ENCODE results near the gene OSMR. TPM values are rescaled to one million over a fixed set of nuclear protein-coding genes. Genes with fewer than 3 reads are reported as not detected.

OSMR gene
- total RNA-seq, 1 experiment from 2014 or later: 1.6 TPM

DNA sequence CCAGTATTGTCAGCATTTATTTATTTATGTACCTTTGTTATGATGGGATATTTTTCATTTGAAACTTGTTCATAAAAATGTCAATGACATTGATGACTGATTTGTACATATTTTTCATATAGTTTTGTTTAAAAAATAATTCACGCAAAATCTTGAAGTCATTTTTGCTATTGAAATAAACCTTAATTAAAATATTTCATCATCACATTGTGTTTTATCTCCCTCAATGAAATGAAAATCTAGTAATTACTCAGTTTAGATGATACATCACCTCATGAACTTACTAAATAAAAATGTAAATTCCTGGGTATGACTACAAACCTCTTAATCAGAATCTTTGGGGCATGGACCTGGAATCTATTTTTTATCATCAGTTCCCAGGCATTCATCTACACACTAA is 89.6 kb downstream of the OSMR start:
- Histone ChIP-seq H3K56ac (ENCODE audit: insufficient read length, low read depth, low read length) (no peak overlapping the region), H3T11ph (ENCODE audit: low read length) (no peak overlapping the region), H3K79me2 (ENCODE audit: insufficient read depth, low read length) (no peaks in the 10 kb centered on the region), H2BK20ac (ENCODE audit: low read depth, low read length, poor library complexity, severe bottlenecking) (no peak overlapping the region), H3K27ac (ENCODE audit: insufficient read length, low read depth, low read length) (no peak overlapping the region), H4K5ac (ENCODE audit: insufficient read length, low read depth, low read length) (no peak overlapping the region), H3K4ac (ENCODE audit: low read depth, low read length) (no peak overlapping the region), H2BK12ac (ENCODE audit: insufficient read length, low read depth, low read length) (no peak overlapping the region), H3K4me1 (ENCODE audit: insufficient read depth, low read length) (no peaks in the 10 kb centered on the region), H3K27me3 (ENCODE audit: insufficient read depth, low read length) (no peaks in the 10 kb centered on the region), H3K14ac (ENCODE audit: insufficient read depth, low read length) (no peak overlapping the region), H3K23me2 (ENCODE audit: insufficient read length, low read depth, low read length, poor library complexity, severe bottlenecking) (no peaks in the 10 kb centered on the region), H2BK15ac (ENCODE audit: low read depth, low read length) (no peak overlapping the region), H3K18ac (ENCODE audit: insufficient read length, low read depth, low read length) (no peak overlapping the region), H2BK5ac (ENCODE audit: insufficient read length, low read length) (no peak overlapping the region), H3K23ac (ENCODE audit: insufficient read length, low read depth, low read length) (no peak overlapping the region), H2AFZ (ENCODE audit: low read length) (no peak overlapping the region), H2AK5ac (ENCODE audit: insufficient read length, low read length) (no peak overlapping the region), H4K8ac (replicated peaks; ENCODE audit: insufficient read length, low read depth, low read length) (no peak overlapping the region), H3K79me1 (ENCODE audit: insufficient read depth, low read depth, low read length, poor library complexity, severe bottlenecking) (no peaks in the 10 kb centered on the region), H3K9me3 (ENCODE audit: control insufficient read depth, low read depth, low read length) (no peaks in the 10 kb centered on the region), H4K20me1 (ENCODE audit: control insufficient read depth, insufficient read depth, insufficient read length) (no peaks in the 10 kb centered on the region), H3K9ac (ENCODE audit: extremely low read depth, insufficient read length, low read length) (no peak overlapping the region), H4K91ac (ENCODE audit: insufficient read length, low read depth, low read length) (no peak overlapping the region), H2BK120ac (ENCODE audit: low read depth, low read length, poor library complexity, severe bottlenecking) (no peak overlapping the region), H3K4me2 (ENCODE audit: insufficient read depth, insufficient read length, low read length) (no peak overlapping the region)
- WGBS (ENCODE audit: extremely low coverage, insufficient read length, low lambda C conversion rate): no CpG with 5 or more reads among the region's 1 CpG
- Mint-ChIP-seq H3K36me3 (ENCODE audit: insufficient read depth in 1 of 3, low read depth in 3 of 3) (no peaks in the 10 kb centered on the region; a peak in 1 of 7 replicates), H3K27me3 (ENCODE audit: low read depth) (no peaks in the 10 kb centered on the region), H3K27ac (no peak overlapping the region), H3K9me3 (no peaks in the 10 kb centered on the region), H3K4me3 (no peak overlapping the region), H3K4me1 (peaks cover 4 to 12% of the 10 kb centered on the region in 2 experiments)
- DNase-seq: no peak
- no peak for TF ChIP-seq CTCF (conservative IDR thresholded peaks at IDR 0.05)

Data from H9 (cell line).